H4 (cell line): ENCODE measurements around the gene STRC. TPM values are rescaled to one million over a fixed set of nuclear protein-coding genes. Genes with fewer than 3 reads are reported as not detected.
"Not testable (repeated sequence)": the region's sequence is repeated elsewhere in the genome, so short reads cannot be mapped to it uniquely, and the experiment has no call there.

Experiments
- DNase-seq: peaks from one replicate; pipeline ENCODE4 v3.0.0-alpha.2; 2015; ENCODE audit warnings: low spot score
- total RNA-seq: library from RNA; depleted of rRNA; stranded (reverse); fragments of >200 nt; shearing (Covaris generic); gene quantifications from 2 replicates; pipeline ENCODE4 v1.2.3, GENCODE V29; 2014; rRNA removed

Gene STRC
- total RNA-seq: 0.08 TPM in 1 of 2 replicates, not detected in the other

DNA sequence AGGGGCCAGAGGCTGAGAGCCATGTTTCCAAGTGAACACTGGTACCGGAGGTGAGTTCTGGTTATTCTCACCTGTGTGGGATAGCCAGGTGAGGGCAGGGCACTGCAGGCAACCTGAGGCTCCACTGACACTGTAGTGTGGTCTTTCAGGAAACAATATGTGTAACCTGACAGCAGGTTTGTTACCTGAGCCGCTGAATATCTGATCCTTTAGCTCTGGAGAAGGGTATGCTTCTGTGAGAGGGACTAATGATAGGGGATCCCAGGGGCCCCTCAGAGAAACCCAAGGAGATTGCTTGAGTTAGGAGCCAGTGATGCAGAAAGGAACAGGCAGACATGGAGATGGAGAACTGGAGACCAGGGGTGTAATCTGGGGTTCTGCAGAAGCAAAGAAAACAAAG lies at the start of gene STRC:
Gene STRC (minus strand): TSS at position 101 of the 400 bp plus-strand sequence. CDS start 78 bp downstream, at position 23.
- DNase-seq: not testable (repeated sequence)

DNA sequence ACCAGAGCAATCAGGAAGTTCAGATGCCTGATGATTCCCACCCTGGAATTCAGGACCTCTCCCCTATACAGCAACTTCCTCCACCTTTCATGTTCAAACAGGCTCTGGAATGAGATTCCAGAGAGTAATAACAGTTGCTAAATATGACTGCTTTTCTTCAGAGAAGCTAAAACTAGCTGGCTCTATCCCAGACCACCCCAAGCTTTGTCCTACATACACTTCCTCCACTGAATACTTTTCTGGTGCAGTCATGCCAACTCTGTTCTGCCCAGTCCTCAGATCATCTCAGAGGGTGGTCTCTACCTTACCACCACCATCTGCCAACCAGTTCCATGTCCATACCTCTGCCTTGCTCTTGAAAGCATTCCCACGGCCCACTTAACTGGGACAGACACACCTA lies 47.6 kb upstream of the STRC start:
- DNase-seq: not testable (repeated sequence)

DNA sequence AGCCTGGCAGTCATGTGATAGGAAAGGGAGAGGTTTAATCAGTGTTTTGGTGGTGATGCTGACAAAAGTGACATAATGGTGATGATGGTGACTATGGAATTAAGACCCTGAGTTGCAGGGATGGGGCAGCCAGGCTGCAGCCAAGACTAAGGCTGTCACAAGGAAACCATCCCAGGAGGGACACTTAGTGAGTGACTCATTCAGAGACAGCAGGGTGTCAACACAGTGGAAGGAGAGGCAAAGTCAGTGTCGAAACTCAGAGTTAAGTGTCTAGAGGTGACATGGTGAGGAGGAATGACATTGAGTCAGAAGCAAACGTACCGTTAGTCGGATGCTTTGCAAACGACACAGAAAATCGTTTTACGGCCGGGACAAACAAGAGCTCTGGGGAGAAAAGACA lies 44.7 kb upstream of the STRC start:
- not testable (repeated sequence) for DNase-seq

DNA sequence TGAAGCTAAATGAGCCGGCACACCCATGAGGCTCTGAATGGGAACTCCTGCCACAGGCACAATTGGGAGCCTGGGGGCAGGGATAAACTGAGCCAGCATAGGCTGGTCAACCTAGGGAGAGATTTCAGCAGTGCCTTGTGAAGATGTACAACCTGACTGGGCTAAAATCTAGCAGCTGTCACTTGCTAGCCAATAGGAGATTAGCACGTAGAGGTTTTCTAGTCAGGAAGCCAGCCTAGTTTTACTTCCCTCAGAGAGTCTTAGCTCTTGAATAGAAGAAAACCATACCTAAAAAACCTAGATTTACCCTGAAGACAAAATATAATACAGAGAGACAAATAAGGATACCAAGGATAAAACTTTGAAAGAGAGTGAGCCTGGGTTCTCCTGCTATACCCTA lies 43.7 kb upstream of the STRC start:
- not testable (repeated sequence) for DNase-seq

DNA sequence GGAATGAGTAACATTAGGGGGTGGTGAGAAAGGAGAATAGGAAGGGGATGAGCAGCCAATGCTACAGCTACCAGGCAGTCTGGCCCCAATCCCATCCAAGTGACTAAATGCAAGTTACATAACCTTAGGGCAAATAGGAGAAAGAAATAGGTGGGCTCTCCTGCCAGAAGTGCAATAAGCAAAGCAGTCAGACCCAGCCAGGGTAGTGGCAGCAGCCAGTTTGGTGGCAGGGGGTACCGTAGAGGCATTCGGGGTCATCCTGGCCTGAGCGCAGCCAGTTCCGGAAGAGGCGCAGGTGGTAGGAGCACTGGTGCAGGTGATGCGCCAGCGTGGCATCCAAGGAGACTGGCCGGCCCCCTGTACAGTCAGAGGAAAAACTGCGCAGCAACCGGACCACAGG lies 41.1 kb upstream of the STRC start:
- DNase-seq: not testable (repeated sequence)

DNA sequence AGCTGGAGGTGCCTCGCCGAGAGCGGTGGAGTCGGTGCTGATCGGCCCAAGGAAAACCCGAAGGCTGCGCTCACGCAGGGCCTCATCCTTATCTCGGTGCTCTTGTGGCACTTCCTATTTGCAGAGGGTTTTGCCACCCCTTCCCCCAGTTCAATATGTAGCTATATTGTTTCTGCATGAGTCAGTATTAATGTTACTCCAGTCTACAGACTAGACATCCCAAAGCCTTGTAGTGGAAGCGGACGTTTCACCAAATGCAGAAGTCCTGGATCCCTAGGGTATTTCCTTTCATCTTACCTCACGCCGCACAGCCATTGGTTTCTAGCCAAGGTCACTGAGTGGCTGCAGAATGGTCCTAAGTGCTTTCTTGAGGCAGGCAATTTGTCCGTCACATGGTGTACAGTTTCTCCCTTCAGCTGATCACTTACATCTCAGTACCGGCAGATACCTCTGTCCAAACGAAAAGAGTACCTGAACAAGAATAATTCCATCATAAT lies 30.9 kb upstream of the STRC start:
- DNase-seq: not testable (repeated sequence)

DNA sequence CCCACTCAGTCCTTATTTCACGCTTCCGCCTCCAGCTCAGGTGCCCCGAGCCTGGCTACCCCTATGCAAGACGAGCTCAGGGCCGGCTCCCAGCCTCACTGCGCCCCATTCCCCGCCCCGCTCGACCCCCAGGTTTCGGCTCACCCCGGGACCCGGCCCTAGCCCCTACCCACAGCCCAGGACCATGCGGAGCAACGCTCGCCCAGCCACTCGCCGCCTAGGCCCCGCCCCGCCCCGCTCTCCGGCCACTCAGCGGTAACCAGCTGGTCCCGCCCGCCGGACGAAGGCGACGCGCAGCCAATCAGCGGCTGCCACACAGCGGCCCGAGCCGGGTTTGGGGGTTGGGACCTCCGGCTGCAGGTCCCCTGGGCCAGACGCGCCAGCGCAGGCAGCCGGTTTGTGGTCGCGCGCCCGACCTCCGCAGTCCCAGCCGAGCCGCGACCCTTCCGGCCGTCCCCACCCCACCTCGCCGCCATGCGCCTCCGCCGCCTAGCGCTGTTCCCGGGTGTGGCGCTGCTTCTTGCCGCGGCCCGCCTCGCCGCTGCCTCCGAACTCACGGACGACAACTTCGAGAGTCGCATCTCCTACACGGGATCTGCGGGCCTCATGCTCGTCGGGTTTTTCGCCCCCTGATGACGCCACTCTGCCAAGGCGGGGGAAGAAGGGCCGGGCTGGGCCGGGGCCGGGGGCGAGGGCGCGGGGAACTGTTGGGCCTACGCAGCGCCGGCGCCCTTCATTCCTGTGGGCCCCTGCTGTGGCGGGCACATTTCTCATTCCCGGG lies 30.2 kb upstream of the STRC start, which contains the start of gene CATSPER2:
Gene CATSPER2 (minus strand): TSS at position 196 of the 781 bp plus-strand sequence. CDS start 783 bp downstream, outside the sequence.
- DNase-seq: no peak

DNA sequence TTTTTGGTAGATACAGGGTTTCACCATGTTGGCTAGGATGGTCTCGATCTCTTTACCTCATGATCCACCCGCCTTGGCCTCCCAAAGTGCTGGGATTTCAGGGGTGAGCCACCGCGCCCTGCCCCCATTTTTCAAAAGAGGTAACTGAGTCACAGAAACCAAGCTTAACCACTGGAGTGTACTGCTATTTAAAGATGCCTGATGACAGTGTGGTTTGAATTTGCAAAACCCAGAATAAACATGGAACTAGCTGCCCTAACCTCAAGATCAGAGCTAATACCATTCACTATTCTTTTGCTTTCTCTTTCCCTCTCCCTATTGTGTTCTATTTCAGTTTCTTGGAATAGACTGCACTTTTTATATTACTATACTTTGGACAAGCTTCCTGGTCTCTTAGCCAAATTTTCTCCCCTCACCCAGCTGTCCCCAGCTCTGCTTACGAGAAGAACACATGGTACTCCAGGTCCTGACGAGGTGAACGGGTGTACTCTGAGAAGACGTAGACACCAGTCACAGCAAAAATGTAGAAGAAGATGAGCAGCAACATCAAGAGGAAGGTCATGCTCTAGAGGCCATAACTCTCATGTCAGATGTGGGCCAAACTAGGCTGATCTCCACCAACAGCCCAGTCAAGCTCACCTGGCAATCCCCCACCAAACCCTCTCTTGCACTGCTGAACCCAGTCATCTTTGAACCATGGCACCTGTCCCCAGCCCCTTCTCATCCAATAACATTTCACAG lies 20.0 kb upstream of the STRC start:
- not testable (repeated sequence) for DNase-seq

DNA sequence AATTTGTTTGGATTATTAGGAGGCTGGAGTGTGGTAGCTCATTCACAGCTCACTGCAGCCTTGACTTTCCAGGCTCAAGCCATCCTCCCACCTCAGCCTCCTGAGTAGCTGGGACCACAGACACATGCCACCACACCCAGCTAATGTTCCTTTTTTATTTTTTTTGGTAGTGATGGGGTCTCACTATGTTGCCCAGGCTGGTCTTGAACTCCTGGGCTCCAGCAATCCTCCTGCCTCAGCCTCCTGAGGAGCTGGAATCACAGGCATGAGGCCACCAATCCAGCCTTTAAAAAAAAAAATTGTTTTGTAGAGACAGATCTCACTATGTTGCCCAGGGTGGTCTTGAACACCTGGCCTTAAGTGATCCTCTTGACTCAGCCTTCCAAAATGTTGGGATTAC lies 8.3 kb upstream of the STRC start:
- not testable (repeated sequence) for DNase-seq

DNA sequence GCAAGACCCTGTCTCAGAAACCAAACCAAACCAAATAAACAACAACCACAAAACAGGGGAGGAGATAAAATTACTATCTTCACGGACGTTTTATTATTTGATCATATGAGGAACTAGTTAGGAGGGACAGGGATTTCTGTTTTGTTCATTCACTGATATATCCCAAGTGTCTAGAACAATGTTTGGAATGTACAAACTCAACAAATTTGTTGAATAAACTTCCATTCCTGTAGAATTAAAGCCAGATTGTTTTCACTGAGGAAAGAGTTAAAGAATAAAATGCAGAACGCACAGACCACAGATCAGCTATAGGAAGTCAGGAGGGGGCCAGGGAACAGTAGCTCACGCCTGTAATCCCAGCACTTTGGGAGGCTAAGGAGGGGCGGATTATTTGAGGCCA lies 6.5 kb upstream of the STRC start:
- DNase-seq: no peak

DNA sequence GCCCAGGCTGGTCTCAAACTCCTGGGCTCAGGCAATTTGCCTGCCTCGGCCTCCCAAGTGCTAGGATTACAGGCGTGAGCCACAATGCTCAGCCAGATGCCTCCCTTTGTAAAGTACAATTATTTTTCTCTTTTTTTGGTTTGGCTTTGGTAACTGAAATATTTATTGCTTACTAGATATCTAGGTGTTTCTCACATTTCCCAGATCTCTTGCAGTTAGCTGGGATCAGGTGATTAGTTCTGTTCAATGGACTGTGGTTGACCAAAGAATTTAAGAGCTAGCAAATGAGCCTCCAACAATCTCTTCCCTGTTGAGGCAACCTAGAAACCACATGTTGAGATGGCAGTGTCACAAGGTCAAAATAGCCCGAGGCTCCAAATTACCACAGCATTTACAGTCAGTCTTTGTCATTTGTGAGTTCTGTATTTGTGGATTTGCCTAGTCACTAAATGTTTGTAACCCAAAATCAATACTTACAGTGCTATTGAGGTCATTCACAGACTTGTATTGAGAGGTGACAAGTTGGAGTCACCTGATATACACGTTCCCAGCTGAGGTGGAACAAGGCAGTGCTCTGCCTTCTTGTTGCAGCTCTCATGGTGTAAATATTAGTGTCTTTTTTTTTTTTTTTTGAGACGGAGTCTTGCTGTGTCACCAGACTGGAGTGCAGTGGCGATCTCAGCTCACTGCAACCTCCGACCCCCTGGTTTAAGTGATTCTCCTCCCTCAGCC lies 3.6 kb upstream of the STRC start:
- peak; percentile 78 for DNase-seq

DNA sequence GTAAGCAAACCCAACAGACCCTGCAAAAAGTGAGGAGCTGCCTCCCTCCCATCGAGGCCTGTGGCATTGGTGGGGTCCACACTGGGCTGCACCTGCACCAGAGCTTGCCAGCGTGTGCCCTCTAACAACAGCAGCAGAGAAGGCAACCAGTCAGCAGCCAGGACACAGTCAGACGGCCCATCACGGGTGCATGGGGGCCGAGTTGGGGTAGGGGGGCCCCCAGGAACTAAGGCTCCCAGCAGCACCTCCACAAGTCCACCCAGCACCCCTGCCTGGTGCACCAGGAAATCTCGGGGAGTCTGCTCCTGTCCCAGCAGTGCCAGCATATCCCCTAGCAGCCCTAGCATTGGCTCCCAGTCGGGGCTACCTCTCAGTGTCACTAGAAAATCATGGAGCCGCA lies 850 bp downstream of the STRC start:
- not testable (repeated sequence) for DNase-seq

DNA sequence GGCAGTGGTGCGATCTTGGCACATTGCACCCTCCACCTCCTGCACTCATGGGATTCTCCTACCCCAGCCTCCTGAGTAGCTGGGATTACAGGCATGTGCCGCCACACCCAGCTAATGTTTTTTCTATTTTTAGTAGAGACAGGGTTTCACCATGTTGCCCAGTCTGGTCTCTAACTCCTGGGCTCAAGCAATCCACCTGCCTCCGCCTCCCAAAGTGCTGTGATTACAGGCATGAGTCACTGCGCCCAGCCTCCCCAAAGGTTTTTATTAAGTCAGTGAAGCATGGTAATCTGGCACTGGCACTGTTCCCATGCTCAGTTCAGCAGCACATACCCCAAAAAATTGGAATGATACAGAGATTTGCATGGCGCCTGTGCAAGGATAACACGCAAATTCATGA lies 16.4 kb downstream of the STRC start:
- peak; percentile 70 for DNase-seq

DNA sequence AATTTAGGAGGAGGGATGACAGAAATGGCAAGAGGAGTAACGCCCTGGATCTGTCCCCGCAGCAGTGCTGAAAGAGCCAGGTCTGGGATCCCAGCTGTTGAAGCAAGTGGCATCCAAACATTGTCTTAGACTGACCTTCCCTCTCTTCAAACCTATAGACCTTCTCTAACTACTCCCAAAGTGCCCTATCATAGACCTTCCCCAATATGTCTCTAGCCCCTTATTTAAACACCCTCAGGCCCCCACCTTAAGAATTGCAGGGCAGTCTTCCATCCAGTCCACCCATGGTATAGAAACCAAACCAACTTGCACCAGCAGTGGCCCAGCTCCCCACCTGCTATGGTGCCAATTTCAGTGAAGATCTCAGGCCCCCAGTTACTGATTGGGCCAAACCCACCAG lies 18.4 kb downstream of the STRC start:
- not testable (repeated sequence) for DNase-seq

DNA sequence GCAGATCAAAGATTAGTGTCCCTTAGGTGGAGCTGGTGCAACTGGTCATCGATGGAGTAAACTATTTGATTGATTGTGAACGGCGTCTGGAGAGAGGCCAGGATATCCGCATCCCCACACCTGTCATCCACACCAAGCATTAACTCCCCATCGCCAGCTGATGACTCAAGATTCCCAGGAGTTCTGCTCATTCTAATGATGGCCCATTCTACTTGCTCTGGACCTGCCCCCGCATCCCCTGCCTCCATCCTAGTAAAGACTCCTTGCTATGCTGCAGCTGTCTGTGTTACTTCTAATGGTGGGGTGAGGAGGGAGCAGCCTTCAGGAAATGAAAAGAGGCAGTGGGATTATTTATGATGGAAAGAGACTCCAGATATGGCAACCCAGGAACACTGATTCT lies 19.5 kb downstream of the STRC start:
- not testable (repeated sequence) for DNase-seq

DNA sequence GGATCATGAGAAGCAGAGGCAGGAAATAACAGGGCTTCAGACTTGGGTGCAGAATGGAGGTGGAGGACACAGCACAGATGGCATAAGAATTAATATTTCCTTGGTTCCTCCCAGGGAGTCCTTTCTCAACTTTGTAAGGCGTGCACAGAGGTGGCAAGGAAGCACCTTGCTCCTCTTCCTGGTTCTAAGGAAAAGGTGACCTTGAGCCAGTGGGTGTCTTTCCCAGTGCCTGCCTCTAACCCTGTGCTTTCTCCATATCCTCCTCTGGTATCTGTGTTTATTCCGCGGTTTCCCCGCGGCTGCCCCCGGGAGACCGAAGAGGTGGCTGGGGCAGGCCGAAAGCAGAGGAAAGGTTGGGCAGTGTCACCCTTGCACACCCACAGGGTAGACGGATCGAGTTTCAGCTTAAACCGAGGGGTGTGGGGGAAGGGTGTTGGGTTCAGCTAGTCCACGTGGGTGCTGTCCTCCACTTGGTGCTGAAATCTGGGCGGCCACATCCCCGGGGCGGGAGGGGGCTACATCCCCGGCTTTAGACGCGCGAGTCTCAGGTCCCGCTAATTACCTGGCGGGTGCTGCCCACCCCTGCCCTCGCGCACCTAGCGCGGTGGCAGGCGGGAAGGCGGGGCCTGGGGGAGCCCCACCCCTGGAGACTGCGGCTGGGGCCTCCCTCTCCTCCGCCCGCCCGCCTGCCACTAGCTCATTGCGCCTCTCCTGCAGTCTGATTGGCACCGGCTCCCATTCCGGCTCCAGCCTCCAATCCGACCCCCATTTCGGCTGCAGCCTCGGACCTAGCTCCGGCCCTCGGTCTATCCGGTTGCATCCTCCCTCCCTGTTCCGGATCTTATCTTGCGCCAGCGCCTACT lies 25.0 kb downstream of the STRC start, which contains the start of gene CKMT1B:
Gene CKMT1B (plus strand): TSS at position 700 of the 863 bp plus-strand sequence. CDS start 192 bp downstream, outside the sequence.
- DNase-seq: not testable (repeated sequence)

DNA sequence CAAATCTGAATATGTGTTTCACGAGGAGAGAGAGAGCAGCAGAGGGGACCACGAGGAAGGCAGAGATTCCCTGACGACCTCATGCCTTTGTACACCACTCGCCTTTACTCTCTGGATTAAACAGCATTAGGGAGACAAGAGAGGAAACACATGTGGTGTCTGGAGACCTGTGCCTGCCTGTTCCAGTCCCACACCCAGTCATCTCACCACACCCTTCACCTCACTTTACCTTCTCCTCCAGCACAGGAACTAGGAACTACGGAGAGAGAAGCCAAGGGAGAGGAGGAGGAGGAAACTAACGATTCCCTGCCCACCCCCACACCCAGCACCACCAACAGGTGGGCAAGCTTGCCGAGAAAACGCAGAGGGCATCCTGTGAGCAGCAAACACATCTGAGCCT lies 25.8 kb downstream of the STRC start:
- not testable (repeated sequence) for DNase-seq

DNA sequence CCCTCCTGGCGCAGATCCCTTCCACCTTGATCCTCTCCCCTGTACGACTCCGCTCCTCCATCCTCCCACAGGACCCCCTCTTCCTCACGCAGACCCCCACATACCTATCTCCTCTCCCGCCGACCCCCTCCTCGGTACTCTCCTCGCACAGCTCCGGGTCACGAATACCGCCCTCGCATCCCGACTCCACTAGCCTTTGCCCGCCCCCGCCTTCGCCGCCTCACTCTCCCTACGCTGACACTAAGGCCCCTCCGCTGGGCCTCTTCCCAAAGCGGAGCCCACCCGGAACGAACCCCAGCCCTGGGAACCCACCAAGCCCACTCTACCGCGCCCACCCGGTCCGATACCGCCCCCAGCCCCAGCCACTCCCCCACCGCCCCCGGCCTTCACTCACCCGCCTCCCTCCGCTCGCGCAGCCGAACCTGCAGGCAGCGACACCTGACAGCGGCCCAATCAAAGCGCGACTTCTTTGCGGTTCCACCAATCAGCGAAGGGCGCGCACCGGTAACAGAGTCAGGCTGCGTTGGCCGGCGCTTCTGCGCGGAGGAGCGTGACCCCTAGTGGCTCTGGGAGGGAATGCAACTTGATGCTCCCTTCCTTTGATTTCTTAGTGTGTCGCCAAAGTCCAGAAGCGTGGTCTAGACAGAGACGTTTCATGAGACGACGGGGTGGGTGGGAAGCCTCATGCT lies 28.7 kb downstream of the STRC start, which contains the start of gene PPIP5K1:
Gene PPIP5K1 (minus strand): TSS at position 431 of the 689 bp plus-strand sequence. CDS start 5,704 bp downstream, outside the sequence.
- DNase-seq: not testable (repeated sequence)

DNA sequence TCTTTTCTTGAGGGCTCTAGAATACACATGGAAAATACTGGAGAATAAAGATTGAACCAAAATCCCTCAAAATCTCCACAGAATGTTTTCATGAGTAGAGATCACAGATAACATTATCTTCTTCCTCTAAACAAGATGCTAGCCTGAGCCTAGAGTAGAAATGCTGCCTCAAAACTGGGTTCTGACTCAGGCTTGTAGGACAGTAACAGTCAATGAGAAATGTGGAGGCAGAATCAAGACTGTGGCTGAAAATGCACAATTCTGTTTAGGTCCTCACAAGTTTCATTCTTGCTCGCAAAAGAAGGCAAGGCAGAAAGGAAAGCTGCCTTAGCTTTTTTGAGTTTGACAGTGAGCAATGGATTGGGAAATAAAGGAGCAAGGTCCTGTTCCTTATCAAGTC lies 44.0 kb downstream of the STRC start:
- not testable (repeated sequence) for DNase-seq

DNA sequence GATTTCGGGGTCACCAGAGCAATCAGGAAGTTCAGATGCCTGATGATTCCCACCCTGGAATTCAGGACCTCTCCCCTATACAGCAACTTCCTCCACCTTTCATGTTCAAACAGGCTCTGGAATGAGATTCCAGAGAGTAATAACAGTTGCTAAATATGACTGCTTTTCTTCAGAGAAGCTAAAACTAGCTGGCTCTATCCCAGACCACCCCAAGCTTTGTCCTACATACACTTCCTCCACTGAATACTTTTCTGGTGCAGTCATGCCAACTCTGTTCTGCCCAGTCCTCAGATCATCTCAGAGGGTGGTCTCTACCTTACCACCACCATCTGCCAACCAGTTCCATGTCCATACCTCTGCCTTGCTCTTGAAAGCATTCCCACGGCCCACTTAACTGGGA lies 52.0 kb downstream of the STRC start:
- DNase-seq: not testable (repeated sequence)
